Spleen (tissue), 11 donors: Measurements from ENCODE around the gene CEP97. TPM values are rescaled to one million over a fixed set of nuclear protein-coding genes. Genes with fewer than 3 reads are reported as not detected.

Experiments
- DNase-seq: peaks from one replicate; pipeline ENCODE4 v3.0.0-alpha.2; 2020
- H3K27ac ChIP-seq, 8 donors: fragments of 200-600 bp; sonication (generic) in 7 of 8; 1 replicate in 4 of 8; 2 replicates in 4 of 8; pipeline versions ENCODE4 v1.5.0 to v1.8.0; 2016 to 2021; ENCODE audit warnings: inconsistent platforms in 4 of 8, mild to moderate bottlenecking in 4 of 8, moderate library complexity in 1 of 8
- H3K27me3 ChIP-seq, 7 donors: fragments of 200-600 bp; sonication (generic) in 6 of 7; replicated peaks in 1 of 7; 1 replicate in 4 of 7; 2 replicates in 3 of 7; pipeline versions ENCODE4 v1.5.0 to v1.8.0; 2016 to 2021; ENCODE audit warnings: inconsistent platforms in 3 of 7, mild to moderate bottlenecking in 1 of 7
- H3K36me3 ChIP-seq, 6 donors: fragments of 200-600 bp; sonication (generic) in 5 of 6; 1 replicate in 4 of 6; 2 replicates in 2 of 6; pipeline versions ENCODE4 v1.5.0 to v1.8.0; 2016 to 2021; ENCODE audit warnings: inconsistent platforms in 2 of 6
- H3K4me1 ChIP-seq, 6 donors: fragments of 200-600 bp; sonication (generic) in 5 of 6; 1 replicate in 3 of 6; 2 replicates in 3 of 6; pipeline versions ENCODE4 v1.5.0 to v1.8.0; 2016 to 2021; ENCODE audit warnings: inconsistent platforms in 3 of 6
- H3K4me3 ChIP-seq, 8 donors: fragments of 200-600 bp; sonication (generic) in 7 of 8; 1 replicate in 4 of 8; 2 replicates in 4 of 8; pipeline versions ENCODE4 v1.5.0 to v1.8.0; 2016 to 2021; ENCODE audit warnings: inconsistent platforms in 4 of 8, mild to moderate bottlenecking in 4 of 8, moderate library complexity in 2 of 8
- H3K9me3 ChIP-seq, 8 donors: fragments of 200-600 bp; sonication (generic) in 7 of 8; 1 replicate in 4 of 8; 2 replicates in 4 of 8; pipeline versions ENCODE4 v1.5.0 to v1.8.0; 2016 to 2021; ENCODE audit warnings: inconsistent platforms in 4 of 8
- POLR2A ChIP-seq, 3 donors: fragments of 450-650 bp; IDR thresholded peaks; one replicate each; pipeline ENCODE4 v1.5.1; 2017; ENCODE audit warnings: antibody characterized with exemption in 3 of 3, mild to moderate bottlenecking in 1 of 3
- POLR2AphosphoS5 ChIP-seq, 3 donors: sonication (generic); formaldehyde crosslinking; IDR thresholded peaks; one replicate each; pipeline ENCODE4 v1.5.1; 2017; ENCODE audit warnings: antibody characterized with exemption in 3 of 3
- WGBS, 5 donors: extraction: QIAGEN DNeasy Blood & Tissue Kit in 3 of 5; methylation state at CpG; one replicate each; pipeline versions ENCODE4 v1.1.5 to v1.1.7; 2013 to 2018; 5-methylcytosine and 5-hydroxymethylcytosine counted together
- intact Hi-C: fragments of 100-400 bp; cut with DNase I; formaldehyde crosslinking; loops from one replicate; pipeline ENCODE4 v1.15.0; 2023; ENCODE audit warnings: low total_unique reads
- polyA plus RNA-seq, 3 donors: library from polyadenylated mRNA; stranded (reverse); fragments of 200-250 nt; gene quantifications; one replicate each; pipeline ENCODE4 v1.2.1, GENCODE V29; 2013
- total RNA-seq, 7 donors: library from RNA; depleted of rRNA in 3 of 7; stranded (reverse); fragments of >200 nt in 3 of 7; fragmentation: NEBNext Ultra II Directional in 4 of 7; extraction: Animal tissue kit (Norgen Biotek cat#: 25700) in 4 of 7; gene quantifications; one replicate each; pipeline versions ENCODE4 v1.1.0 to v1.2.1, GENCODE V29; 2016 to 2021
- TF ChIP-seq, protein P1 (sequence below), 11 experiments: fragments of 200-600 bp in 7 of 11; fragments of 450-650 bp in 4 of 11; sonication (generic) in 4 of 11; IDR thresholded peaks in 8 of 11; conservative IDR thresholded peaks in 3 of 11; 1 replicate in 7 of 11; 2 replicates in 4 of 11; pipeline versions ENCODE4 v1.4.0 to v1.8.0; 2016 to 2021; ENCODE audit warnings: antibody characterized with exemption in 11 of 11, inconsistent platforms in 4 of 11, mild to moderate bottlenecking in 1 of 11
- donor health status: healthy with polysubstance abuse.
- donor health status: DM: no; HTN: no; CAD: no; lungs with moderate emphysema.
- donor health status: DM: no; HTN: no; CAD: no.
- donor health status: Bipolar disorder and iron deficiency.
- donor health status: healthy.
- donor health status: DM: no; HTN: no; CAD: no.
- donor health status: DM: yes; HTN: yes; CAD: no.

CEP97 gene
- total and polyA plus RNA-seq, 10 donors, result 1.00 to 18.2 (median 9.3) TPM

DNA sequence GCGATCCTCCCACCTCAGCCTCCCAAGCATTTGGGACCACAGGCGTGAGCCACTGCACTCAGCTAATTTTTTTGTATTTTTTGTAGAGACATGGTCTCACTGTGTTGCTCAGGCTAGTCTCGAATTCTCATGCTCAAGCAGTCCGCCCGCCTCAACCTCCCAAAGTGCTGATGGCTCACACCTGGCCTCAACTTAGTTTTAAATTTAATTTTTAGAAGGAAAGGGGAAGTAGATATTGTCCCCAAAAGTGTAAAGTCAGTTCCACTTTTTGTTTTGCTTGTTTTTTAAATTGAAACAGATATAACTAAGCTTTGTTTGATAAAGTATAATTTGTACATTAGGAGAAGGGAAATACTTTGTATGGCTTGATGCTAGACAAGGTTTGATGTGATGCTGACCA is 93.6 kb downstream of the CEP97 start:
- no peaks in the 10 kb centered on the region for H3K9me3 ChIP-seq
- TF ChIP-seq POLR2AphosphoS5 (IDR thresholded peaks at IDR 0.05) (peak in 1 of 3 donors; percentile 6), POLR2A (IDR thresholded peaks at IDR 0.05) (no peak)
- DNase-seq, result peak; percentile 76
- H3K36me3 ChIP-seq, result peaks cover 0 to 31% (median 13%) of the 10 kb centered on the region in 6 donors
- no peaks in the 10 kb centered on the region for H3K27me3 ChIP-seq
- H3K4me1 ChIP-seq, result peaks cover 2 to 67% (median 22%) of the 10 kb centered on the region in 6 donors
- 72 to 82% (median 75%) methylated on average over 5 of the region's 5 CpGs for WGBS, 5 donors
- H3K27ac ChIP-seq, result peak overlapping the region in 6 of 8 donors; percentile 38 to 72 (median 57)
- no peak overlapping the region for H3K4me3 ChIP-seq
- intact Hi-C loops, result no loop called here

DNA sequence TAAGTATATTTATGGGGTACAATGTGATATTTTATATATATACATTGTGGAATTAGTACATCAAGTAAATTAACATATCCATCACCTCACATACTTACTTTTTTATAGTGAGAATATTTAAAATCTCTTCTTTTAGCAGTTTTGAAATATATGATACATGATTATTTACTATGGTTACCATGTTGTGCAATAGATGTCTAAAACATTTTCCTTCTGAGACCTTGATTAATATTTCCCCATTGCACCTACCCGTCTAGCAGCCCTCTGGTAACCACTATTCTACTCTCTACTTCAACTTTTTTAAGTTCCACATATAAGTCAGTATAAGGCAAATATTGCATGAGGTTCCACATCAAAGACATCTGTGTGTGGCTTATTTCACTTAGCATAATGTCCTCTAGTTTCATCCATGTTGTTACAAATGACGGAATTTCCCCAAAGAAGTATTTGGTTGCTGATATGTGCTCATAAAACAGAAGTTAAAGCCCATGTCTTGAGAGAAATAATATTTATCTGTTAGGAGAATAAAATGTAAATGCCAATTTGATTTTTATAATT is 95.3 kb downstream of the CEP97 start:
- WGBS, 5 donors, result 42 to 68% (median 50%) methylated on average over 2 of the region's 2 CpGs
- Histone ChIP-seq H3K27me3 (no peaks in the 10 kb centered on the region), H3K9me3 (no peaks in the 10 kb centered on the region), H3K4me1 (peaks cover 0 to 57% (median 11%) of the 10 kb centered on the region in 6 donors), H3K4me3 (no peak overlapping the region), H3K27ac (peak overlapping the region in 2 of 8 donors; percentile 1 to 19), H3K36me3 (peaks cover 0 to 35% (median 13%) of the 10 kb centered on the region in 6 donors)
- no peak for DNase-seq
- intact Hi-C loops, result no loop called here
- TF ChIP-seq POLR2A (IDR thresholded peaks at IDR 0.05), result no peak
- TF ChIP-seq, protein P1, sequence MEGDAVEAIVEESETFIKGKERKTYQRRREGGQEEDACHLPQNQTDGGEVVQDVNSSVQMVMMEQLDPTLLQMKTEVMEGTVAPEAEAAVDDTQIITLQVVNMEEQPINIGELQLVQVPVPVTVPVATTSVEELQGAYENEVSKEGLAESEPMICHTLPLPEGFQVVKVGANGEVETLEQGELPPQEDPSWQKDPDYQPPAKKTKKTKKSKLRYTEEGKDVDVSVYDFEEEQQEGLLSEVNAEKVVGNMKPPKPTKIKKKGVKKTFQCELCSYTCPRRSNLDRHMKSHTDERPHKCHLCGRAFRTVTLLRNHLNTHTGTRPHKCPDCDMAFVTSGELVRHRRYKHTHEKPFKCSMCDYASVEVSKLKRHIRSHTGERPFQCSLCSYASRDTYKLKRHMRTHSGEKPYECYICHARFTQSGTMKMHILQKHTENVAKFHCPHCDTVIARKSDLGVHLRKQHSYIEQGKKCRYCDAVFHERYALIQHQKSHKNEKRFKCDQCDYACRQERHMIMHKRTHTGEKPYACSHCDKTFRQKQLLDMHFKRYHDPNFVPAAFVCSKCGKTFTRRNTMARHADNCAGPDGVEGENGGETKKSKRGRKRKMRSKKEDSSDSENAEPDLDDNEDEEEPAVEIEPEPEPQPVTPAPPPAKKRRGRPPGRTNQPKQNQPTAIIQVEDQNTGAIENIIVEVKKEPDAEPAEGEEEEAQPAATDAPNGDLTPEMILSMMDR (IDR thresholded peaks at IDR 0.05 in 8 of 11, conservative IDR thresholded peaks at IDR 0.05 in 3 of 11), result no peak
- no peak for TF ChIP-seq POLR2AphosphoS5 (IDR thresholded peaks at IDR 0.05)

Other genes starting within 250 kb of the CEP97 start
- gene SENP7, start 211.4 kb upstream of the CEP97 start, total RNA-seq, result 10 to 100 TPM; 23.4 to 46.9 (median 36.7) TPM
- gene SENP7, start 211.4 kb upstream of the CEP97 start, polyA plus RNA-seq, result 10 to 100 TPM; 11.2 to 13.6 (median 11.3) TPM
- gene TRMT10C, start 162.7 kb upstream of the CEP97 start, total RNA-seq, result 10 to 100 TPM; 14.1 to 22.4 (median 18.0) TPM
- 10 to 100 TPM; 21.9 to 25.8 (median 24.4) TPM for gene TRMT10C, start 162.7 kb upstream of the CEP97 start, polyA plus RNA-seq
- gene PCNP, start 150.4 kb upstream of the CEP97 start, total RNA-seq, result 100 to 1,000 TPM; 104 to 122 (median 112) TPM
- 100 to 1,000 TPM in 1 of 3 donors, 10 to 100 TPM in 2; 71.1 to 104 (median 92.6) TPM for gene PCNP, start 150.4 kb upstream of the CEP97 start, polyA plus RNA-seq
- 10 to 100 TPM; 23.2 to 43.7 (median 26.3) TPM for gene ZBTB11, start 47.5 kb upstream of the CEP97 start, total RNA-seq
- gene ZBTB11, start 47.5 kb upstream of the CEP97 start, polyA plus RNA-seq, result 1 to 10 TPM; 7.5 to 10.0 (median 9.0) TPM
- gene RPL24, start 37.9 kb upstream of the CEP97 start, total RNA-seq, result 100 to 1,000 TPM; 652 to 978 (median 810) TPM
- gene RPL24, start 37.9 kb upstream of the CEP97 start, polyA plus RNA-seq, result 1,000 to 10,000 TPM; 2,892 to 4,324 (median 3,948) TPM
- gene NXPE3, start 54.6 kb downstream of the CEP97 start, total RNA-seq, result 10 to 100 TPM; 21.7 to 39.1 (median 27.1) TPM
- gene NXPE3, start 54.6 kb downstream of the CEP97 start, polyA plus RNA-seq, result 10 to 100 TPM in 2 of 3 donors, 1 to 10 TPM in 1; 6.9 to 12.0 (median 11.2) TPM
- 100 to 1,000 TPM in 3 of 7 donors, 10 to 100 TPM in 4; 59.4 to 220 (median 96.4) TPM for gene NFKBIZ, start 124.9 kb downstream of the CEP97 start, total RNA-seq
- gene NFKBIZ, start 124.9 kb downstream of the CEP97 start, polyA plus RNA-seq, result 10 to 100 TPM; 11.6 to 12.1 (median 11.7) TPM